ENCODE measurements around the gene SEPSECS.

Gene SEPSECS

DNA sequence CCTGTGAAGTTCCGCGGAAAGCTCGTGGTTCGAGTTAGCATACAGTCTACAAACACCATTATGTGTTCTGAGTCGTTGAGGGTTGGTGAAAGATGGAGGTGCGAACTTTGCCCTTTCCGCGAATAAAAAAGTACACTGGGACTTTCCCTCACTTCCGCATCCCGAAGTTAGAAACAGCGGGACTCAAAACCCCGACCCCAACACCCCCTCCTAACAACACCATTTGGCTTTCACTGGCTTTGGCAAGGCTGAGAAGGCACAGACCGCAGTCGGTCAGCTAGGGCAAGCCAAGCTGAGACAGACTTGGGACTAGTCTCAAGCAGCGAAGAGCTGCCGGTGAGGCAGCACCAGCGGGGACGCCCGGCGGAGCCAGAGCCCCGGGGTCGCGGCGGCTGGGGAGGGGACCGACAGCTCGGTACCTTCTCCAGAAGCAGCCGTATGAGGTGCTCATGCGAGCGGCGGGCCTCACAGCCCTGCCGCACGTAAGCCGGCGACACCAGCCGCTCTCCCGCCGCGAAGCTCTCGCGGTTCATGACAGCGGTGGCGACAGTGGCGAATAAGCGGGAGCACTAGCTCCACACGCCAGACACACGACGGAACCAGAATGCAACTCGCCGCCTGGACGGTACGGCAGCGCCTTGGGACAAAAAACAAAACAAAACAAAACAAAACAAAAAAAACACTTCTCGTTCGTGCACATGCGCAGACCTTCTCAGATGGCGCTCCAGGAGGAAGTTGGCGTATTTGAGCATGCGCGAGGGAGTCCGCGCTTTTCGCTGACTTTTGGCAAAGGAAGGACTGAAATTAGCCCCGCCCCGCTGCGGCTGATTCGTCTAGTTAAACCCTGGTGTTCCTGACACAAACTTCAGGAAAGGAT, at the start of gene SEPSECS:
SEPSECS (minus strand) TSS at position 613 of the 877 bp plus-strand sequence; CDS start at position 533, 80 bp downstream.
- peak; percentile 92 for DNase-seq (ENCODE audit: low read depth)

DNA sequence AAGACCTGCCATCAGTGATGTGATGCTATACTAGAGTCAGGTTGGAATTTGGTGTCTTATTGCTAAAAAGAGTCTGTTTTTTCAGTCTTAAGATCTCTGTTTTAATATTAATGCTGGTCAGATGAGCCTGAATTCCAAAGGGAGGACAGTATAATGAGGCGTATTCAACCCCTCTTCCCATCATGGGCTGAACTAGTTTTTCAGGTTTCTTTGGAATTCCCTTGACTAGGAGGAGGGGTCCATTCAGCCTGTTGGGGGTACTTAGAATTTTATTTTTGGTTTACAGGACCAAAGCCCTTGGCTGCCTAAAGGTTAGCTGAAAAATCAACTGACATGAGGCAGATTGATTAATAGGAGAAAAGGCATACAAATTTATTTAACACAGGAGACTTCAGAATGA, 49.5 kb upstream of the SEPSECS start:
- DNase-seq (ENCODE audit: low read depth) = no peak

DNA sequence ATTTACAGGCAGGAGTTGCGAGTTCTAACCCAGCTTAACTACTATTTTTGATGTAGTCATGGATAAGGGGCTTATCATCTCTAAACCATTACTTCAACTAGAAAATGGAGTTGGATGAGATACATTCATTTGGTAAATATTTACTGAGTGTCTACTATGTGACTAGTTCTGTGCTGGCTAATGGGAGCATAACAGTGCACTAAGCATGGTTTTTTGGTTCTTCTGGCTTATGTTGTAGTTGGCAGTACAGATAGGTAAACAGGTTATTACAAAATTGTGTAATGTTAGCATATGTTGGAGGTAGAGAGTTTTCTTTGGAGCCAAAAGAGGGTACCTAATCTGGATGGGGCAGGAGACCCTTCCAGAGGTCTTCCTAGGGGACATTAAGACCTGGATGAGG, 47.7 kb upstream of the SEPSECS start:
- DNase-seq (ENCODE audit: low read depth) = no peak

DNA sequence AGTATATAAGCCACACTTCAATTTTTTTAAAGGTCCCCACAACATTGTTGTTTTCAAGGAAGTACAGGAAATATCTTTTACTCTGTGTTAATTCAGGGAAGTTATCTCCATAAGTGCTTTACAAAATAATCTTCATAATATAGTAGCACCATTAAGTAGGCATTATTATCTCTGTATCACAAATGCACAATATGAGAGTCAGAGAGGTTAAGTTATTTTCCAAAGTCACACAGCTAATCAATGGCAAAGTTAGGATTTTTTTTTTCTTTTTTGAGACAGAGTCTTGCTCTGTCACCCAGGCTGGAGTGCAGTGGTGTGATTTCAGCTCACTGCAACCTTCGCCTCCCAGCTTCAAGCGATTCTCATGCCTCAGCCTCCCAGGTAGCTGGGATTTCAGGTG, 38.5 kb upstream of the SEPSECS start:
- no peak for DNase-seq (ENCODE audit: low read depth)

DNA sequence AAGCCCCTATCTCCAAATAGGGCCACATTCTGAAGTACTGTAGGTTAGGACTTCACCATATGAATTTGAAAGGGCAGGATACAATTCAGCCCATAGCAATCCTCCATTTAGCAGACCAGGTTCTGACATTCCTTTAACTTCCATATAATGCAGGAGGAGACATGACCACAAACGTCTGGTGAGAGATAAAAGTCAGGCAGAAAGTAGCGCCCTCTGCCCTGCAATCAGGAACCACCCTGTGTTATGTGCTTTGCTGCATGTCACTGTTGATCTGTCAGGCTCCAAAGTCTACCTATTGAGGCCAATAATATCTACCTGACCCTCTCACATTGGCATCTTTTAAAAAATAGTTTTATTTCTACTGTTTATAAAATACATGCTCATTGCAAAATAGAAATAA, 30.2 kb upstream of the SEPSECS start:
- no peak for DNase-seq (ENCODE audit: low read depth)

DNA sequence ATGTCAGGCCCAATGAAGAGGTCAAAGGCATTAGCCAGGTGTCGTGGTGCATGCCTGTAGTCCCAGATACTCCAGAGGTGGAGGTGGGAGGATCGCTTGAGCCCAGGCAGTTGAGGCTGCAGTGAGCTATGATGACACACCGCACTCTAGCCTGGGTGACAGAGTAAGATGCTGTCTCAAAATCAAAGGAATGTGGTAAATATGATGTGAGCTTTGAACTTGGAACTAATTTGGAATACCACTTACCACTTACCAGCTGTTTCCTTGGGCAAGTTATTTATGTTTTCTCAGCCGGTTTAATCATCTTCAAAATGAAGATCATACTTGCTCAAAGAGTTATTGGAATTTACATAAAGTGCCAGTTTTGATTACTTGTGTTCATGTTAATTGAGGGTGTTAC, 23.8 kb upstream of the SEPSECS start:
- no peak for DNase-seq (ENCODE audit: low read depth)

DNA sequence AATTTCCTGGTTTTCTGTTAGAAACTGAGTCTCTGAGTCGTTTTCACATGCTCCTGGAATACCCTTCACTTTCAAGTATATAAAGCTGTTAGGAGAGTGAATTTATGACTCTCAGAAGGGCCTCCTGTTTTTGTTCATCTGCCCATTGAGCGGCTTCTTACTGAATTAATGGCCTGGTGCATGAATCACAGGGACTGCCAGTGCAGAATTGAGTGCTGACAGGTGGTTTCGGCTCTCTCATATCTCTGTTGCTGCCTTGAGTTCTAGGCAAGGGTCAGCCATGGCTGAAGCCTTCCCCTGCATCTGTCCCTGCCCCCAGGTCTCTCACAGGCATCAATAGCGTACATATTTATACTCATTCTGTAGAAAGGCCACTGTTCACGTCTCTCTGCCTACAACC, 22.7 kb upstream of the SEPSECS start:
- DNase-seq (ENCODE audit: low read depth) = no peak

DNA sequence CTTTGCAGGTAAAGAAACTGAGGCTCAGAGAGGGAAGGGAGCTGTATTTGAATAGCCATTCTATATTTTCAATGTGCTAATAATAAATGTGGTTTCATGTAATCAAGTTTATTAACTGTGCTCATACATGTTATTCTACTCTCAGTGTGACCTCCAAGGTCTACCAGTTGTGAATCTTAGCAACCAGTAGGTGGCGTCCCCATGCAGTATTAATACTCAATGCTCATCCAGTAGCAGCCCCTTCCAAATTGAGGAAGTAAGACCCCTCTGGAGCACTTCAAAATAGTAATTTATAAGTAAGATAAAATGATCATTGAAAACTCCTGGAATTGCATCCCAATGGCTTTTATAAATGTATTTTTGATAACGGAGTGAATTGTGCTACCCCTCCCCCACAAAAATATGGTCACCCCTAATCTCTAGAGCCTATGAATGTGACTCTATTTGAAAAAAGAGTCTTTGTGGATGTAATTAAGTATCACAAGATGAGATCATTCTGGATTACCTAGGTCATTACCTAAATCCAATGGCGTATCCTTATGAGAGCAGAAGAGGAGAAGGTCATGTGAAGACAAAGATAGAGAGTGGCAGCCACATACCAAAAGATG, 20.4 kb upstream of the SEPSECS start:
- DNase-seq (ENCODE audit: low read depth) = peak; percentile 9

DNA sequence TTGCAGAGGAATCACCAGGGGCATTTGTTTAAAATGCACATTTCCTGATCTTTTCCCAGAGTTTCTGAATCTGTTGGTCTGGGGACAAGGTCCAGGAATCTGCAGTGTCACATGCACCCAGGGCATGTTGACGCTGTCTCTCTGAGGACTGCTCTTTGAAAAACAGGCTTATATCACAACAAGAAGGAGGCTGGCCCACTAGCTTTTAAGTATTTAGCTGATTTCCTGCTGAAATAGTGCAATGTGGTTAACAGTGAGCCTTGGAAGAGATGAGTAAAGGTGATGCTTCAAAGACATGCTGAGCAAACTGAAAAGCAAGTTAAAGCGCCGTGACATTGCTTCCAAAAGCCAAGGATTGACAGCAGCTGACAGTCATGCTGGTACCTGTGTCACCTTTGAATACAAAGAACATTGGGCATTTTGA, 18.6 kb upstream of the SEPSECS start:
- no peak for DNase-seq (ENCODE audit: low read depth)

DNA sequence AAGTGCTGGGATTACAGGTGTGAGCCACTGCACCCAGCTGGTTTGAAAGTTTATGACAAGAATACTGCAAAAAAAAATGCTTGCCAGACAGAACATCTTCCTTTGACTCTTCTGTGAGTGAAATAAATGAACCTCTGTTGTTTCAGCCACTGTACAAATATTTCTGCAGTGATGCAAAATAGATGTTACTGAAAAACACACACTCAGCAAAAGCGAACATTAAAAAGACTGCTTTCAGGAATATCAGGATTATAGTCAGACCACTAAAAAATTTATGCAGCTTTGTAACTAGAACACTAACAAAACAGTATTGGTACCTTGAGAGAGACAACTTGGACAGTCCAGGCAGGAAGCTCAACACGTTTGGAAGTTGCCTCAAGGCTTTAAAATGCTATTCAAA, 16.9 kb upstream of the SEPSECS start:
- DNase-seq (ENCODE audit: low read depth) = no peak

DNA sequence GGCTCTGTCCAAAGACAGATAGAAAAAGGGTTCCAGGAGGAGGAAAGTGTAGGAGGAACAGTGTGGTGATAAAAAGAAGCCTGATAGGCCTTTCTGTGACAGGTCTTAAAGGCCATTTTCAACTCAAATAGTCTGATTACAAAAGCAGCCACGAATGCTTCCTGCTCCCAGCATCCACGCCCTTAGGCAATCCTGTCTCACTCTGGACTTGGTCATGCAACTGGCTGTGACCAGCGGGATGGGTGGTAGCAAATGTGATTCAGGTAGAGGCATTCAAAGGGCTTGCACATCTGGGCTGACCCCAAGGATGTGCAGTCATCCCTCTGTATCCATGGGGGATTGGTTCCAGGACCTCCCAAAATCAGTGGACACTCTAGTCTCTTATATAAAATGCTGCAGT, 14.4 kb upstream of the SEPSECS start:
- no peak for DNase-seq (ENCODE audit: low read depth)

DNA sequence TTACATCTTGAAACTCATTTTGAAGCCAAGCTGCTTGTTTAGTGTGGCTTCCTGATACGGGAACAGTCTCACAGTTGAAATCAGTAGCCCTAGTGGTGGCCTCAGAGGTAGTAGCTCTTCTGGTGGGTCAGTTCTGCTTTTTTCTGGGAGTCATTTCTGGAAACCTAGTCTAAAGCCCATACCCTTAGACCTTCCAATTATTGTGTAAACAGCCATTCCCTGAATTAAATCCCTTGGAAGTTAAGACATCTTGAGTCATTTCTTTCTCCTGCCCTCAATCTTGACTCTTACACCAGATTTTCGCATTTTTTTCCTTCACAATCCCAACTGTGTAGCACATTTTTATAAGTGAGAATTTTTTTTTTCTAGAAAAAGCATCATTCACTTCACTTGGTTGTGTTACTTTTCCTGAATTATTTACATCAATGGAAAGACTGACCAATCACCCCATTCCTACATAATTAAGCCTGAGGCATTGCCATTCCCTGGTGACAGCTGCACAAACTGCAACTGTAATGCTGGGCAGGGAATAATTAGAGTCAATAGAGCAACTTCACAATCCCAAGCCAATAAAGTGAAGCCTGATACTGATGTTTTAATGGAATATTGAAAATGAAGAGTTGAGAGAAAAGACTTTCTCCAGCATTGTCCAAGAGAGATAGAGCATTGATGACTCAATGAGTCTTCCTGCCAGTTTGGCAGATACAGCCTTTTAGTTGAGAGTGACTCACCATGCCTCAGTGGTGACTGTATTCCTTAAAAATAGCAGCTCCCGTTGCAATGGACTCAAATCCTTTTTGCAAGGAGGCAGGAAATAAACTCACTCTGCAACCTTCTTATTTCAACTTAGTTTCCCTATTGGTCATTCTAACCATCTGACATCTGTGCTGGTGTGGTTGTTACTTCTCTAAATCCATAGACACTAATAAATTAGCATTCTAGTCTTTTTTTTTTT, 13.0 kb upstream of the SEPSECS start:
- peak; percentile 93 for DNase-seq (ENCODE audit: low read depth)

DNA sequence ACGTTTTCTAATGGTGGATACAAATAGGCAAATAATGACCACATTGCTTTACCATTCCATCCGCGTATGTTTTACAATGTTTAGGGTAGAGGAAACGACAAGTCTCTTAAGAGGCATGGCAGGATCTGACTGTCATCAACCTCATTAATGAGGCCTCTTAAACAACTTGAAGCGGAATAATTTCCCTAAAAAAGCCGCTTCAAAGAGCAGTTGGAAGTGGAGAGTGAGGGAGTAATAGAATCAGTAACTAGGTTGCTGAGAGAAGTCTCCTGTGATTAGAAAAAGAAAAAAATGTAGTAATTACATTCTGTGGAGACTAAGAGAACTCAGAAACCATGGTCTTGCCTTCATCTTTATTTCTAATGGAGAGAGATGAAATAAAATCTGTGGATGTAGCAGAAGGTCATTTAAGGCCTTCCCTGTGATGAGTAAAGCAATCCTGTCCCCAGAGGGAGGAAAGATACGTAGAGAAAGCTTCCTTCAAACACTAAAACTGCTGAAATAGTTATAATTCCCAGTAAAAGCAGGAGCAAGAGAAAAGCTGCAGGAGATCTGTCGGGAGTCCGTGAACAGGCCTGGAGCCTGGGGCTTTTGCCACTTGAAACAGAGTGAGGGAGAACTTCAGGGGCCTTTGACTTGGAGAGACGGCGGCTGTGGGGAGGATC, 11.1 kb upstream of the SEPSECS start:
- no peak for DNase-seq (ENCODE audit: low read depth)

DNA sequence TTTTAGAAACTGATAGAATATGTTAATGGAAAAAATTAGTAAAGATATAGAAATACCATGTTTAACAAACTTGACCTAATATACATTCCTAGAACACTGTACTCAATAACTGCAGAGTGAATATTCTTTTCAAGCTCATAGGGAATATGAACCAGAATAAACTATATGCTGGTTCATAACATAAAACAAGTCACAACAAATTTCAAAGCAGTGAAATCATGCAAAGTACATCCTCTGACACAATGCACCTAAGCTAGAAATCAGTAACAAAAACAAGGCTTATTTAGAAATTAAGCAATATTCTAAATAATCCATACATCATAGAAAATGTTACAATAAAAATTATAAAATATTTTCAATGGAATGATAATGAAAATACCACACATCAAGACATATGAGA, 9.2 kb upstream of the SEPSECS start:
- DNase-seq (ENCODE audit: low read depth) = no peak

DNA sequence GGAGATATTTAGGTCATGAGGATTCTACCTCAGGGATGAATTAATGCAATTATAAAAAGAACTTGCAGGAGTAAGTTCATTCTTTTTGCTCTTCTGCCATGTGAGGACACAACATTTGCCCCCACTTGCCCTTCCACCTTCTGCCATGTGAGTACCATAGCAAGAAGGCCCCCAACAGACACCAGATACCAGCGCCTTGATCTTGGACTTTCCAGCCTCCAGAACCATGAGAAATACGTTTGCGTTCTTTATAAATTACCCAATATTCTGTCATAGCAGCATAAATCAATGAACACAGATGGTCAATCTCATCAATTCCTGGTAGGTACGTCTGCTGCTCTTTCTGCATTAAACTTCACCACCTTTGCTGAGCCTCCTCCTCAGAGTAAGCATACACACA, 5.7 kb upstream of the SEPSECS start:
- no peak for DNase-seq (ENCODE audit: low read depth)

DNA sequence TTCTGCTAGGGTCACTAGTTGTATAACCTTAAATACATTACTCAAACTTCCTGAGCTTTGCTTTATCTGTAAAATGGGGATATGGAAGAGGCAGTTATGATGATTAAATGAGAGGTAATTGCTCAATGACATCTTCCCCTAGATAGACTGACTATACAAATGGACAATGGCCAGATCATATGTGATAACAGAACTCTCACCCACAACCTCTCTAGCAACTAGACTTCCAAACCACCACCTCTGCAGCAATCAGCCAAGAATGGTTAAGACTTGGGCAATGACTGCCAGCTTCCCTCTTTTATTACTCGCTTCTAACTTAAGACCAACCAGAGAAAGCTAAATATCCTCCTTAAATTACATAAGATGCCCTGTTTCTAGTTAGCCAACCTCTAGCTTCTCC, 2.9 kb upstream of the SEPSECS start:
- no peak for DNase-seq (ENCODE audit: low read depth)

DNA sequence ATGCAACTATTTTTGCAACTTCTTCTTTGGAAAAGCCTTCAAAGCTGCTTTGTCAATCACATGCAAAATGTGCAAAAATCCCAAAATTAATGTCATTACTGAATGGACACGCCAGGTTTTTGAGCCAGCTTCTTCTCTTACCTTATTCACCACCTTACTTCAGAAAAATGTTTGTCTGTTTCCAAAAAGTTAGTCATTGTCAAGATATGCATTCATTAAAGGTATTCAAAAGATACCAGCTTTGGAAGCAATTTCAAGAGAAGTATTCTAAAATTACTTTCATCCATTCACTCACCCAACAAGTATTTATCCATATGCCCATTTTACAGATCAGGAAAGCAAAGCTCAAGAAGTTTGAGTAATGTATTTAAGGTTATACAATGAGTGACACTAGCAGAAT, 2.3 kb upstream of the SEPSECS start:
- DNase-seq (ENCODE audit: low read depth) = no peak

DNA sequence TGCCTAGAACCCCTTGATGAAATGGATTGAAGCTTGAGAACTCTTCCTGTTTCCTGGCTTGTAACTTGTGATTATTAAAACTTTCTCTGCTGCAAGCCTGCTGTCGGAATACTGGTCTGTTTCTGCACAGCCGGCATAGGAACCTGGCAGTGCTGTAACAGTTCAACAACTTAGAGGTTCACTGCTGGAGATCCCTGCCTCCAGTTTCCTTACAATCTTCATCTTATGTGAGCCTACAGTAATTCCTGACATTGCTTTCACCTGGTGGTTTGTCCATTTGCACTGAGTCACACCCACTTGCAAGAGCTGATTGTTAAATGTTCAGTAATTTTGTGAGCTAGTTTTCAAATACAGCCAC, 1.3 kb upstream of the SEPSECS start:
- DNase-seq (ENCODE audit: low read depth) = no peak

DNA sequence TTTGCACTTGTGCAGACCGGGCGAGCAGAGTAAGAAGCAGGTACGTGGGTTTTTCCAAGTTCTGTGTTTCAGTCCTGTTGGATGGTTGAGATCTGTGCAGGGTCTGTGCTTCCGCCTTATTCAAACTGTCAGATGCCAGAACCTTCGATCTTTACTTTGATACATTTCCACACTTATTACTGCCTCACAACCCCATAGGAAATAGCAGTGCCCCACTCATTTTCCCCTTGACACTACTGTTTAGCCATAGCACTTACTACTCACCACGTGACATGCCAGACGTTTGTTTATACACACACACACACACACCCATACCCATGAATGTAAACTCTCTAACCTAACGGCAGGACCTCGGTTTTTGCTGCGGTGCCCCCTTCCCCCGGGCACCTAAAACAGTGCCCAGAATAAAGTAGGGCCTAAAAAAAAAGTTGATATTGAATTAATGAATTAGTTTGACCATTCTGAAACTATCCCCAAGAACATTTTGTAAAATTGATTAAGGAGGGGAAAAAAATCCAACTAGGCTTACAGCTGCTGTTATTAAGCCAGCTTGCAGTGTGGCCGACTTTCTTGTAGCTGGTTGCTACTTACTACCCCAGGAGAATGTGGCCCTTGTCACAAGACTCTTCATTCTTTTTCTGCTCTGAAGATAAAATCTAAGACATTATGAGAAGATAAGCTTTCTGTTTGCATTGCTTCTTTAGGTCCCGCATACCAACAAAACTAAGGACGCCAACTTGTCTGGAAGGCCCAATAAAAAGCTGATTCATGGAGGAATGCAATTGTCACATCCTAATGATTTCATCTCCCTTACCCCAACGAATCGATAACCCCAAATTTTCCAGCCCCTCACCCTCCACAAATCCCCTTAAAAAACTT, 704 bp upstream of the SEPSECS start:
- no peak for DNase-seq (ENCODE audit: low read depth)

DNA sequence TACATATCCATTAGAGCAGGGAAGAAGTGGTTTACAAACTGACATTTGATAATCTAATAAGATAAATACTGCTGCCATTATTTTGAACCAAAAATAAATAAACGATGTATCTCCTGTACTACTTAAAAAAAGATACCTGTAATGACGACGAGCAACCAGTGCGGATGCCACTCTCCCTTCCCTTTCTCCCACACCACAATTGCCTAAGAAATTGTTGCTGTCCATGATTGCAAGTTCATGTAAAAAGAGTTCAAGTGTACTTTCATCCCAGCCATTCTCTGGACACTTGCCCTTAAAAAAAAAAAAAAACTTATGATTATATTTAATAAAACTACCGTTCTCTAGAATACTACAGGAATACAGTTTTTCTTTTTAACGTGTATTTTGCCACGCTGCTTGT, 1.4 kb downstream of the SEPSECS start:
- DNase-seq (ENCODE audit: low read depth) = no peak

DNA sequence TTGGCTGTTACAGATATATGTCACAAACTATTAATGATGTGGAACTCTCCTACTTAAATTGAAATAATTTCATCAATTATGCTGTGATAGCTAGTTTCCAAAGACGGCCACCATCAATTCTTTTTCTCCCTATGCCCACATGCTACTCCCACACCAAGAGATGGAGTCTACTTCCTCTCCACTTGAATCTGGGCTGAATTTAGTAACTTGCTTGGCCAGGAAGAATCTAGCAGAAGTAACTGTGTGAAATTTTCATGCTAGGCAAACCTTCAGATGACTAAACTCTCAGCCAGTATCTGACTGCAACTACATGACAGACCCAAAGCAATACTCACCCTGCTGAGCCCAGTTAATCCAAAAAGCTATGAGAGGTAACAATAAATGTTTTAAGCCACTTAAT, 3.2 kb downstream of the SEPSECS start:
- DNase-seq (ENCODE audit: low read depth) = no peak

All from HS-27A (cell line).